SK-N-DZ (cell line): ENCODE data around the gene CEP250. TPM values are rescaled to one million over a fixed set of nuclear protein-coding genes. Genes with fewer than 3 reads are reported as not detected.
"Not testable (repeated sequence)": the region's sequence is repeated elsewhere in the genome, so short reads cannot be mapped to it uniquely, and the experiment has no call there.

Experiments used
- DNase-seq: peaks from one replicate; pipeline ENCODE4 v3.0.0-alpha.2; 2015; ENCODE audit warnings: low spot score
- polyA plus RNA-seq, 2 experiments: library from polyadenylated mRNA; depleted of rRNA; stranded (reverse); fragments of >200 nt; gene quantifications; 2 replicates each; pipeline ENCODE4 v1.2.3, GENCODE V29; 2014

The CEP250 gene, protein sequence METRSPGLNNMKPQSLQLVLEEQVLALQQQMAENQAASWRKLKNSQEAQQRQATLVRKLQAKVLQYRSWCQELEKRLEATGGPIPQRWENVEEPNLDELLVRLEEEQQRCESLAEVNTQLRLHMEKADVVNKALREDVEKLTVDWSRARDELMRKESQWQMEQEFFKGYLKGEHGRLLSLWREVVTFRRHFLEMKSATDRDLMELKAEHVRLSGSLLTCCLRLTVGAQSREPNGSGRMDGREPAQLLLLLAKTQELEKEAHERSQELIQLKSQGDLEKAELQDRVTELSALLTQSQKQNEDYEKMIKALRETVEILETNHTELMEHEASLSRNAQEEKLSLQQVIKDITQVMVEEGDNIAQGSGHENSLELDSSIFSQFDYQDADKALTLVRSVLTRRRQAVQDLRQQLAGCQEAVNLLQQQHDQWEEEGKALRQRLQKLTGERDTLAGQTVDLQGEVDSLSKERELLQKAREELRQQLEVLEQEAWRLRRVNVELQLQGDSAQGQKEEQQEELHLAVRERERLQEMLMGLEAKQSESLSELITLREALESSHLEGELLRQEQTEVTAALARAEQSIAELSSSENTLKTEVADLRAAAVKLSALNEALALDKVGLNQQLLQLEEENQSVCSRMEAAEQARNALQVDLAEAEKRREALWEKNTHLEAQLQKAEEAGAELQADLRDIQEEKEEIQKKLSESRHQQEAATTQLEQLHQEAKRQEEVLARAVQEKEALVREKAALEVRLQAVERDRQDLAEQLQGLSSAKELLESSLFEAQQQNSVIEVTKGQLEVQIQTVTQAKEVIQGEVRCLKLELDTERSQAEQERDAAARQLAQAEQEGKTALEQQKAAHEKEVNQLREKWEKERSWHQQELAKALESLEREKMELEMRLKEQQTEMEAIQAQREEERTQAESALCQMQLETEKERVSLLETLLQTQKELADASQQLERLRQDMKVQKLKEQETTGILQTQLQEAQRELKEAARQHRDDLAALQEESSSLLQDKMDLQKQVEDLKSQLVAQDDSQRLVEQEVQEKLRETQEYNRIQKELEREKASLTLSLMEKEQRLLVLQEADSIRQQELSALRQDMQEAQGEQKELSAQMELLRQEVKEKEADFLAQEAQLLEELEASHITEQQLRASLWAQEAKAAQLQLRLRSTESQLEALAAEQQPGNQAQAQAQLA (N-terminal part only)
- polyA plus RNA-seq (2014; cell fraction: cytosol; rRNA removed), result 12.3 and 14.3 TPM in 2 replicates
- polyA plus RNA-seq (2014; cell fraction: nucleus; rRNA removed), result 23.9 and 27.9 TPM in 2 replicates

DNA sequence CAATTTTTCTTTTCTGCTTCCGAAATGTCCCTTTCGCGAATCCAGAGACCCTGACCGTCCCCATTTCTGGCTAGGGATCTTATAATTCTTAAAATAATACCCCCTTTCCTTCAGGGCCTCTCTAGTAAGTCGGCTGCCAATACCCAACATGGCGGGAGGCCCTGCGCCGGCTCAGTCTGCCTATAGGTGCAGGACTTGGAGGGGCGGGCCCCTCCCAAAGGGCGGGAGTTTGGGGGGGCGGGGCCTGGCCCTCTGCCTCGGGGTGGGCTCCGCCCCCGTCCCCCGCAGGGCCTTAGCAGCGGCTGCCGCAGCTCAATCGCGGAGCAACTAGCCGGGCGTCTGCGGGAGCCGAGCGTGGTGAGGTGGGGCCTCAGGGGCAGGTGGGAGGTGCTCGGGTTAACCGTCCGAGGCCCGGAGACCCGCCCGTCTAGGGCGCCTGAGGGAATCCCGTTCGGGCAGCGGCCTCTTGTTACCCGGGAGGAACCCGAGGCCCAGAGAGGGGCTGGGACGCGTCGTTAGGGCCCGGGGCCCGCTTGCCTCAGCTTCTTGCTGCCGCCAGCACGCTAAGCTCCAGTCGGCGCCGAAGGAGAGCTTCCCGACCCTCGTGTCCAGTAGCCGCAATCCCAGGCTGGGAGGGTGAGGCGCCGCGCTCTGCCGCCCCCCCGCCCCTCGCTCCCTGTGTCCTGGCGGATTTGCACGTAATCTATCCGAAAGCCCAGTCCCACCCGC lies at the start of gene CEP250:
CEP250 (plus strand) TSS at position 718 of the 729 bp plus-strand sequence. CDS start 6,770 bp downstream, outside the sequence.
- peak; percentile 99 for DNase-seq

- DNase-seq, result no peak
Measured at GRCh38 chr20:35405775-35406174, 49.6 kb upstream of the CEP250 start.

DNA sequence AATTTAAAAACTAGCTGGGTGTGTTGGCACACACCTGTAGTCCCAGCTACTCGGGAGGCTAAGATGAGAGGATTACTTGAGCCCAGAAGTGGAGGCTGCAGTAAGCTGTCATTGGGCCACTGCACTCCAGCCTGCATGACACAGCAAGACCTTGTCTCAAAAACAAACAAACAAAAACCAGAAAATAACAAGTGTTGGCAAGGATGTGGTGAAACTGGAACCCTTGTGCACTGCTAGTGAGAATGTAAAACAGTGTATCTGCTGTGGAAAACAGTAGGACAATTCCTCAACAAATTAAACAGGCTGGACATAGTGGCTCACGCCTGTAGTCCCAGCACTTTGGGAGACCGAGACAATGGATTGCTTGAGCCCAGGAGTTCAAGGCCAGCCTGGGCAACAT lies 47.1 kb upstream of the CEP250 start:
- DNase-seq, result no peak

DNA sequence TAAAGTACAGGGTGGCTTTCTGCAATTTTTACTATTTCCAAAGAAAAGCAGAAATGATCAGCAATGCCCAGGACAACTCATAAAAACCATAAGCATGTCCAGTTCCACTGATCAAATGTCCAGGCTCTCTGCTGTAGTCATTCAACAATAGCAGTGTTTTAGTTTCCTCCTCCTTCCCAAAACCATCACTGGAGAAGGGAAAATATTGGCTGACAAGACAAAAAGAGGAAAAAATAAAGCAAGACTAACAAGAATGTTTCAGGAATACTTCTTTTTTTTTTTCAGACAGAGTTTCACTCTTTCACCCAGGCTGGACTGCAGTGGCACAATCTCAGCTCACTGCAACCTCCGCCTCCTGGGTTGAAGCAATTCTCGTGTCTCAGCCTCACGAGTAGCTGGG lies 45.9 kb upstream of the CEP250 start:
- DNase-seq, result no peak

- no peak for DNase-seq
Measured at GRCh38 chr20:35410613-35411012, 44.8 kb upstream of the CEP250 start.

DNA sequence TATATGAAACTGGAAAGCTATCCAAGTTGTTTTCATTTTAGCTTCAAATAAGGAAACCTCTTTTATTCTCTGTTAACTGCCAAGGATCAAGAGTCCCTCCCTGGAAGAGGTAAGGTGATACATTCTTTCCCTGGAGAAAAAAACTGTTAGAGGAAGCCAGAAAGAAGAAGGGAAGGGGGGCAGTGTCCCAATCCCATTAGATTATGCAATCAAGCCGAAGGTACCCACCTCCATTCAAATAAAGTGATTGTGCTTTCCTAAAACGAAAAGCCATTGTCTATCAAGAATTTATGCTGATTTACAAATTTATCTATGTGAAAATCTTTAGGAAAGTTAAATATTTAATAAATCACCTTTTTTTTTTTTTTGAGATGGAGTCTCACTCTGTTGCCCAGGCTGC lies 34.1 kb upstream of the CEP250 start:
- no peak for DNase-seq

GRCh38 chr20:35431621-35432429 lies 23.6 kb upstream of the CEP250 start:
- no peak for DNase-seq

GRCh38 chr20:35432430-35432735 lies 23.0 kb upstream of the CEP250 start:
- DNase-seq, result no peak

DNA sequence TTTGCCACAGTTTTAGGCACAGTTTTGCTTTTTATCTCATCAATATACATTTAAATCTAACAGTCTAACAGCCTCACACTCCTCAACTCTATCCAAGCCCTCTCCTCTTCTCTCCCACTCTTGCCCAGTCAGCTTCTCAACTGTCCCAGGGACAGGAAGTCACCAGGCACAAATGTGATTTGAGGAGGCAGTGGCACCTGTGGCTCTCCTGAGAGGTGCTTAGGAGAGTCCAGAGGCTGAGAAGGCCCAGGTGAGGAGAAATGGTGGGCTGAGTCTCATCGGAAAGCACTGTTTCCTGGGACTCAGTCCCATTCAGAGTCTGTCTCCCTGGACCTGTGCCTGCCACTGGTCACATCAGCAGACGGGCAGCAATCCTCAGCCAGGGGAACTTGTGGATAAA lies 22.1 kb upstream of the CEP250 start:
- DNase-seq, result no peak

DNA sequence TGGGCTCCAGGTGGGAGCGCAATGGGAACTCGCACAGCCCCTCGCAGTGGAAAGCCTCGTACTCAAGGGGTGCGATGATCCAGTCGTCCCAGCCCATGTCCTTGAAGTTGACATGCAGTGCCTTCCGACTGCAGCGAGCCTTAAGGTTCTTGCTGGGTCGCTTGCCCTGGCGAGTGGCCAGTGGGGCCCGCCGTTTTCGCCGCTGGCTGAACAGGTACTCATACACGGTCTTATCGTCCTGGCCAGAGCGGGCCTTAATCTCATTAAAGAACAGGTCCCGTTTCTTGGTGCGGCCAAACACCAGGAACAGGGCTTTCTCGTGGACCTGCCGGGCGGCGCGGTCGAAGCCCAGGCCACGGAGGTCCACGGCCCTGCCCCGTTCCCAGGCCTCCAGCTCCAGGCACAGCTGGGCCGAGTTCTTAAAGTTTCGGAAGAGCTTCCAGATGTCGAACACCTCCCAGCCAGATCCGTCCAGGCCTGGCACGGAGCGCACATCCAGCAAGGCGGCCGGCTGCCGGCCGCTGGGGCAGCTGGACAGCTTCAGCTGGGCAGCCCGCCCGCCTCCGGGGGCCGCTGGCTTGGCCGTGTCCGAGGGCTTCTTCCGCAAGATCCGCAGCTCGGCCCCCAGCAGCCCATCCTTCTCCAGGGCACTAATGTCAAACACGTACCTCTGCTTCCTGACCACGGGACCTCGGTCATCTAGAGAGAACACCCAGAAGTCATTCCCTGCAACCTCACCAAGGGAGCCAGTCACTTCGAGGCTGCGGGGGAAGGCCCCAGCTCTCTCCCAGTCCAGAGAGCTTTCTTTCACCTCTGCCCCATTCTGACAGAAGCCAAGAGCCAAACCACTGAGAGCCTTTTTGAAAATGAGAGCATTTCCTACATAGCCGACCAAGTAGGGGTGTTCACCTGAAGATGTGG lies 21.1 kb upstream of the CEP250 start:
- DNase-seq, result no peak

DNA sequence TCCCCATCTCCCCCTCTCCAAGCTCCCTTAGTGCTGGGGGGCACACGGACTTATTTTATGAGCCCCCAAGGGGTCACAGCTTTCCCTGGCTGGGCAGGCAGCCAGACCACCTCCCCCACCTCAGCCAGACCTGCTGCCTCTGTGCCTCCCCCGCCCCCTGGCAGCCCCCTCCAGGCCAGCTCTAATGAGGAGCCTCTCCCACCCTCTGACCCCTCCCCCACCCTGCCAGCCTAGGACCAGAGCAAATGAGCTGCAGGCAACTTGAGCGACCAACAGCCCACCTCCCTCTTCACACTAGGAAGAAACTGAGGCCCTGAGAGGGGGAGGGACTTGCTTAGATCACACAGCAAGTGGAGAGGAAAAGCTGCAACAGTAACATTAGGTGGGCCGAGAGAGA lies 19.2 kb upstream of the CEP250 start:
- no peak for DNase-seq

DNA sequence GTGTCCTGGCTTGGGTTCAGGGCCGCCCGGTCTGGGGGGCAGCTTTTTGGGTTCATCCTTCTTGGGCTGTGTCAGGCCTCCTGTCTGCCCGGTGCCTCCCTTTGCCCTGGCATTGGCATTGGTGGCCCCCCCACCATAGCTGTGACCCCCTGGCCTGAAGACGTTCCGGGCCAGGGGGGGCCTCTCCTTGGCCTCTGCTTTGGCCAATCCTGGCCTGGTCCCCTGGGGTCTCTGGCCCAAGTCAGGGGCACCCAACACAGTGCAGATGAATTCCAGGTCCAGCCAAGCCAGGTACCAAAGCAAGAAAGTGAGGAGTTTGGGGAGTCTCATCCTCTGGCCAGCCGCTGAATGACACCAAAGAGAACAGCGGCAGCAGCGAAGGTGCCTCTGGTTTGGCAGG lies 17.8 kb upstream of the CEP250 start:
- no peak for DNase-seq

- DNase-seq, result no peak
Measured at GRCh38 chr20:35443003-35443402, 12.4 kb upstream of the CEP250 start.

GRCh38 chr20:35444226-35444625 lies 11.2 kb upstream of the CEP250 start:
- DNase-seq, result no peak

DNA sequence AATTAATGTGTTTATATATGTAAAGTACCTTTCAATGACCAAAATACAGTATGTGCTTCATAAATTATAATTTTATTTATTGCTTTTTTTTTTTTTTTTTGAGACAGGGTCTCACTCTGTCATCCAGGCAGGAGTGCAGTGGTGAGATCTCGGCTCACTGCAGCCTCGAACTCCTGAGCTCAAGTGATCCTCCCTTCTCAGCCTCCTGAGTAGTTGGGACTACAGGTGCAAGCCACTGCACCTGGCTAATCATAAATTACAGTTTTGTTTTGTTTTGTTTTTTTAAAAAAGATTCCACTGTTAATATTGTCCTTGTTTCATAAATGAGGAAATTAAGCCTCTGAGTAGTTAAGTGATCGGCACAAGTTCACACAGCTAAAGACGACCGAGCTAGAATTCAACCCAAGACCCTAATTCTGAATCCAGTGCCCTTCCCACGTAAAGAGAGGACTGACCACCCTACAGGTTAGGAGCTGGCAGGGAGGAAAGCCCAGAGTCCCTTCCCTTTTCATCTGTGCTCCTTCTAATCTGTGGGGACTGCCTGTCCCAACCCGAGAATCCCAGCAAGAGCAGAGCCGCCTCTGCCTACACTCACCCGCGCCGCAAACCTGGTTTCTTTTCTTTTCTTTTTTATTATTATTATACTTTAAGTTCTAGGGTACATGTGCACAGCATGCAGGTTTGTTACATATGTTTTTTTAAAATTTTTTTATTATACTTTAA lies 8.9 kb upstream of the CEP250 start:
- no peak for DNase-seq

GRCh38 chr20:35447082-35447789 lies 8.2 kb upstream of the CEP250 start:
- peak; percentile 85 for DNase-seq

DNA sequence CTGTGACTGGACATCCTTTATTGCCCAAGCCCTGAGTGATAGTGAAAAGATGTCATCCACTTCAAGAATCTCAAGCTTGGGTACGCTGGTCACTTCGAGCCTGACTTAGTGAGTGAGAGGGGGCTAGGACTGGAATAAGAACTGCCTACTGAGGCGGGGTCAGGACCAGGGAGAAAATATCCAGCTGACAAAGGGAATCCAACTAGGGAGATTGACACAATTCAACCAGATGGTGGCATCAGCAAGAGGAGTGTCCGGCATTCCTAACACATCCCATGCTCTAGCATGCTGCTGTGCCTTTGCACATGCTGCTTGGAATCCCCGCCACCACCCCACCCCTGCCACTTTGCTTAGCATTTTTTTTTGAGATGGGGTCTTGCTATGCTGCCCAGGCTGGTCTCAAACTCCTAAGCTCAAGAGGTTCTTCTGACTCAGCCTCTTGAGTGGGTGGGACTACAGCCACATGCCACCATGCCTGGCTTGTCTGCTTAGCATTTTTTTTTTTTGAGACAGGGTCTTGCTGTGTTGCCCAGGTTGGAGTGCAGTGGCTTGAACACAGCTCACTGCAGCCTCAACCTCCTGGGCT lies 6.5 kb upstream of the CEP250 start:
- no peak for DNase-seq

GRCh38 chr20:35449855-35450254 lies 5.5 kb upstream of the CEP250 start:
- DNase-seq, result not testable (repeated sequence)
